Keratinocyte (primary cell): Measurements from ENCODE around the gene NR1I2. TPM values are rescaled to one million over a fixed set of nuclear protein-coding genes. Genes with fewer than 3 reads are reported as not detected.

Experiments used
- DNase-seq: peaks from one replicate; pipeline ENCODE4 v3.0.0-alpha.2; 2011; ENCODE audit warnings: low read depth, missing footprints, low spot score
- FAIRE-seq: peaks from 2 replicates; lab custom pipeline; 2011; peaks lifted over from hg19 to GRCh38; lab: Jason Lieb, UNC
- H2AFZ ChIP-seq: 2 replicates; pipeline ENCODE4 v1.6.0; 2012; ENCODE audit warnings: low read length, control low read depth, inconsistent platforms; ENCODE audit not compliant: control insufficient read depth
- H3K27ac ChIP-seq: 2 replicates; pipeline ENCODE4 v1.5.1; 2011; ENCODE audit warnings: low read length; ENCODE audit not compliant: control insufficient read depth, insufficient read depth
- H3K27me3 ChIP-seq: 3 replicates; pipeline ENCODE4 v1.6.0; 2011; ENCODE audit warnings: low read length; ENCODE audit not compliant: control insufficient read depth, insufficient read depth; ENCODE audit errors: extremely low read depth
- H3K36me3 ChIP-seq, 2 experiments: 2 replicates in 1 of 2; 3 replicates in 1 of 2; pipeline ENCODE4 v1.5.1; 2011; ENCODE audit warnings: low read length in 2 of 2, mild to moderate bottlenecking in 1 of 2; ENCODE audit not compliant: control insufficient read depth in 2 of 2, insufficient read depth in 2 of 2; ENCODE audit errors: extremely low read depth in 1 of 2
- H3K4me1 ChIP-seq: 3 replicates; pipeline ENCODE4 v1.5.1; 2011; ENCODE audit warnings: low read length; ENCODE audit not compliant: control insufficient read depth, insufficient read depth; ENCODE audit errors: extremely low read depth
- H3K4me2 ChIP-seq: 3 replicates; pipeline ENCODE4 v1.6.0; 2011; ENCODE audit warnings: low read depth, low read length; ENCODE audit not compliant: control insufficient read depth, insufficient read depth; ENCODE audit errors: extremely low read depth
- H3K4me3 ChIP-seq, 3 experiments: fragments of 200-600 bp in 1 of 3; sonication (generic) in 1 of 3; 2 replicates in 2 of 3; 3 replicates in 1 of 3; pipeline ENCODE4 v1.5.1; 2011 to 2016; ENCODE audit warnings: low read length in 3 of 3, mild to moderate bottlenecking in 3 of 3, control low read depth in 2 of 3, inconsistent platforms in 1 of 3, low read depth in 1 of 3, mixed read lengths in 1 of 3, mixed run types in 1 of 3, moderate library complexity in 1 of 3; ENCODE audit not compliant: control insufficient read depth in 2 of 3, insufficient read depth in 2 of 3; ENCODE audit errors: extremely low read depth in 1 of 3
- H3K79me2 ChIP-seq: 2 replicates; pipeline ENCODE4 v1.6.0; 2012; ENCODE audit warnings: low read length; ENCODE audit not compliant: control insufficient read depth, insufficient read depth
- H3K9ac ChIP-seq: 3 replicates; pipeline ENCODE4 v1.6.0; 2011; ENCODE audit warnings: low read length; ENCODE audit not compliant: control insufficient read depth, insufficient read depth; ENCODE audit errors: extremely low read depth
- H3K9me1 ChIP-seq: 3 replicates; pipeline ENCODE4 v1.6.0; 2011; ENCODE audit warnings: low read length; ENCODE audit not compliant: control insufficient read depth, insufficient read depth; ENCODE audit errors: extremely low read depth
- H3K9me3 ChIP-seq: 2 replicates; pipeline ENCODE4 v1.5.1; 2012; ENCODE audit warnings: low read depth, low read length; ENCODE audit not compliant: control insufficient read depth
- H4K20me1 ChIP-seq: 3 replicates; pipeline ENCODE4 v1.6.0; 2011; ENCODE audit warnings: low read length; ENCODE audit not compliant: control insufficient read depth, insufficient read depth; ENCODE audit errors: extremely low read depth
- CTCF ChIP-seq, 3 experiments: IDR thresholded peaks in 1 of 3; conservative IDR thresholded peaks in 1 of 3; optimal IDR thresholded peaks in 1 of 3; 2 replicates in 2 of 3; 3 replicates in 1 of 3; pipeline versions ENCODE3 to v1.5.1; 2011; ENCODE audit warnings: low read length in 3 of 3, mild to moderate bottlenecking in 3 of 3, moderate library complexity in 2 of 3, control low read depth in 1 of 3, inconsistent platforms in 1 of 3; ENCODE audit not compliant: insufficient read depth in 2 of 3; ENCODE audit errors: extremely low read depth in 1 of 3
- EZH2 ChIP-seq: IDR thresholded peaks from one replicate; pipeline ENCODE4 v1.6.1; 2012; ENCODE audit warnings: inconsistent platforms, mild to moderate bottlenecking, low read length, moderate library complexity
- dilution Hi-C: fragments of 300-500 bp; cut with MboI; formaldehyde crosslinking; loops from one replicate; pipeline ENCODE4 v1.7.0; 2020; ENCODE audit warnings: low sequenced_read_pairs; ENCODE audit not compliant: extremely low pct_ligation_motif_present
- polyA plus RNA-seq, 5 experiments: library from polyadenylated mRNA; depleted of rRNA in 3 of 5; stranded (reverse) in 3 of 5; stranded (forward) in 1 of 5; unstranded in 1 of 5; fragments of >200 nt; gene quantifications; 1 replicate in 1 of 5; 2 replicates in 3 of 5; 3 replicates in 1 of 5; pipeline versions ENCODE4 v1.2.1 to v1.2.3, GENCODE V29; 2011 to 2012; ENCODE audit warnings: missing spikeins in 2 of 5, low read depth in 1 of 5, low replicate concordance in 1 of 5

Gene NR1I2
- polyA plus RNA-seq, 1 donor (not counting 4 experiments of a cell fraction or from before 2014, with no cell fraction given), result not detected

DNA sequence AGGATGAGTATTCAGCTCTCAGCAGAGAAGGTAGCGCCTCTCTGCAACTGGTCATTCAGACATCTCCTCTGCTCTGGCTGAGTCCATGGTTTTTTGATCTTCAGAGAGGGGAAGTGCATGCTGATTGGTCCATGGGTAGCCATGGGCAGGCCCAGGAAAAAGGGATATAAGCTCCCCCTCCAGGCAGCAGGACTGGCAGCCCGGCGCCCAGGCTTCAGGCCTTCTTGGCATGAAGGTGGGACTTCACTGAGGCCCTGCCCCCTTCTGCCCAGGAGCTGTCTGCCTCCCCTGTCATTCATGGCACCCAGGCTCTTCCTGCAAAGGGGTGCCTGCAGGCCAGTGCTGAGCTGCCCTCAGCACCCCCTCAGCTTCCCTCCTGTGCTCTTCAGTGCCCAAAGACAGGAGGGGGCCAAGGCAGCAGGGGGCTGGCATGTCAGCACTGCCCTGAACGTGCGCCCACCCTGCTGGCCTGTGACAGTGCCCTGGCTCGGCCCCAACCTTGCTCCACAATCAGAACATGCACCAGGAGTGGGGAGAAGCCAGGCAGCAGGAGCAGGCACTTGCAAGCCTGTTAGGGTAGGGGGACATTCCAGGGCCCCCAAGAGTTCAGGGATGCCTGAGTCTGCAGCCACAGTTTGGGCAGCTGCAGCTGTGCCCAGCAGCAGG is 13.8 kb upstream of the NR1I2 start:
- Histone ChIP-seq H3K79me2 (no peaks in the 10 kb centered on the region), H3K4me2 (no peak overlapping the region), H3K4me1 (no peaks in the 10 kb centered on the region), H3K27me3 (no peaks in the 10 kb centered on the region), H3K9ac (no peak overlapping the region), H3K27ac (no peak overlapping the region), H3K36me3 (no peaks in the 10 kb centered on the region), H3K9me1 (no peaks in the 10 kb centered on the region), H2AFZ (no peak overlapping the region), H3K9me3 (no peaks in the 10 kb centered on the region), H4K20me1 (no peaks in the 10 kb centered on the region), H3K4me3 (no peak overlapping the region)
- TF ChIP-seq EZH2 (no peak), CTCF (optimal IDR thresholded peaks at IDR 0.05 in 1 of 3, IDR thresholded peaks at IDR 0.05 in 1 of 3, conservative IDR thresholded peaks at IDR 0.05 in 1 of 3; ENCODE audit: extremely low read depth in 1 of 3, insufficient read depth in 2 of 3, low read length in 3 of 3) (no peak)
- FAIRE-seq (no peak), DNase-seq (no peak)
- dilution Hi-C loops, result no loop called here

DNA sequence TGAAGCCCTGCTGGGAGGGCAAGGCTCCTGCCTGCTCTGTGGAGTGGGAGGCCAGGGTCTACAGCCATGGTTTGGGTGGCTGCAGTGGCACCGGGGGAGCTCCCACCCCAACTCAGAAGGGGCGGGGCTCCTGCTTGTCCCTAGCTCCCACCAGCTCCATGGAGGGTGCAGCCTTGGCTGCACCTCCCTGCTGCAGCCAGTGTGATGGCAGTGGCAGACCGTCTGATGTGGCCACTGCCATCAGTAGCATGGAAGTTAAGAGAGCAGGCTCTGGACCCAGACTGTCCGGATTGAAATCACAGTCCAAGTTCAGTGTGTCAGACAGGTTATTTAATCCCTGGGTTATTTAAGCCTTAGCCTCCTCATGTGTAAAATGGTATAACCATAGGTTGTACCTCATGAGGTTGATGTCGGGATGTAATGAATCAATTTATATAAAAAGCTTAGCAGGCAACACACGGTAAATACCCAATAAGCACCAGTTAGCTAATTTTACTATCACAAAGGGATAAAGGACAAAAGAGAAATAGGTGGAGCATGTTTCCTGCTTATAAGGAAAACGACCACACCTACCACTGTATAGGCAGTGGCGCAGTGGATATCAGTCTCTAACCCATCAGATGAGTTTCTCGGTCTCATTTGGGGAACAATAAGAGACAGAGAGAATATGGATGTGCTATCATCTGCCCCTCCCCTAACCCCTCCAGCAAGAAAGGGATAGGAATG is 13.1 kb upstream of the NR1I2 start:
- H3K27ac ChIP-seq, result no peak overlapping the region
- H3K36me3 ChIP-seq, result no peaks in the 10 kb centered on the region
- no peak for TF ChIP-seq CTCF (optimal IDR thresholded peaks at IDR 0.05 in 1 of 3, IDR thresholded peaks at IDR 0.05 in 1 of 3, conservative IDR thresholded peaks at IDR 0.05 in 1 of 3; ENCODE audit: extremely low read depth in 1 of 3, insufficient read depth in 2 of 3, low read length in 3 of 3)
- no peak for TF ChIP-seq EZH2
- no peaks in the 10 kb centered on the region for H3K9me3 ChIP-seq
- DNase-seq, result no peak
- H4K20me1 ChIP-seq, result no peaks in the 10 kb centered on the region
- H3K4me2 ChIP-seq, result no peak overlapping the region
- dilution Hi-C loops, result no loop called here
- FAIRE-seq, result no peak
- no peaks in the 10 kb centered on the region for H3K4me1 ChIP-seq
- no peaks in the 10 kb centered on the region for H3K9me1 ChIP-seq
- H3K79me2 ChIP-seq, result no peaks in the 10 kb centered on the region
- H3K9ac ChIP-seq, result no peak overlapping the region
- H3K4me3 ChIP-seq, result no peak overlapping the region
- no peaks in the 10 kb centered on the region for H3K27me3 ChIP-seq
- no peak overlapping the region for H2AFZ ChIP-seq
